GM12865 (cell line): ENCODE data around the gene C22orf31.

ENCODE experiments used
- DNase-seq: peaks from one replicate; pipeline ENCODE4 v3.0.0; 2010; ENCODE audit warnings: low read depth
- H3K4me3 ChIP-seq: 2 replicates; pipeline ENCODE4 v1.5.1; 2011; ENCODE audit warnings: mild to moderate bottlenecking, low read depth, low read length, control low read depth
- TF ChIP-seq, protein P1 (sequence below): IDR thresholded peaks from 2 replicates; pipeline ENCODE4 v1.5.1; 2011; ENCODE audit warnings: low read length, control low read depth, low read depth, inconsistent platforms; ENCODE audit not compliant: insufficient read depth; ENCODE audit errors: missing control alignments

C22orf31 gene

DNA sequence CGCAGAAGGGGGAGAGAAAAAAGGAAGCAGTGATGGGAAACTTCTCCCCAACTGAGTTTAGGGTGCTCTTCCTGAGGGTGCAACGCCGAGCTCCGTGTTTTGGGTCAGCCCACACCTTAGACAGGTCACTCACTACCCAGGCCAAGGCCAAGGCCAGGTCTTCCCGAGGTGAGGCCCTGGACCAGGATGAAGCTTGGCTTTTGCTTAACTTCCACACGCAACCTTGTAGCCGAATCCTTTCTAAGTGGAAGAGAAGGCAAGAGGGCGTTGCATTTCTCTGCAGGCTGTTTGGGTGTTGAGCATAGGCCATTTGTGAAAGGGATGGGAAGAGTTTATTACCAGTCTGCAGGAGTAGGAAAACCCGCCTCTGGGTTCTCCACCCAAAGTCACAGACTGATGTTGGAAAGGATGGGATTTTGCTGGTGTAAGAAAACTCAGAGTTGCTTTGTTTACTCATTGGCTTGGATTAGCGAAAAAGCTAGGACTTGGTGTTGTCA, 12.7 kb upstream of the C22orf31 start:
- H3K4me3 ChIP-seq = no peak overlapping the region
- DNase-seq = no peak
- TF ChIP-seq, protein P1, sequence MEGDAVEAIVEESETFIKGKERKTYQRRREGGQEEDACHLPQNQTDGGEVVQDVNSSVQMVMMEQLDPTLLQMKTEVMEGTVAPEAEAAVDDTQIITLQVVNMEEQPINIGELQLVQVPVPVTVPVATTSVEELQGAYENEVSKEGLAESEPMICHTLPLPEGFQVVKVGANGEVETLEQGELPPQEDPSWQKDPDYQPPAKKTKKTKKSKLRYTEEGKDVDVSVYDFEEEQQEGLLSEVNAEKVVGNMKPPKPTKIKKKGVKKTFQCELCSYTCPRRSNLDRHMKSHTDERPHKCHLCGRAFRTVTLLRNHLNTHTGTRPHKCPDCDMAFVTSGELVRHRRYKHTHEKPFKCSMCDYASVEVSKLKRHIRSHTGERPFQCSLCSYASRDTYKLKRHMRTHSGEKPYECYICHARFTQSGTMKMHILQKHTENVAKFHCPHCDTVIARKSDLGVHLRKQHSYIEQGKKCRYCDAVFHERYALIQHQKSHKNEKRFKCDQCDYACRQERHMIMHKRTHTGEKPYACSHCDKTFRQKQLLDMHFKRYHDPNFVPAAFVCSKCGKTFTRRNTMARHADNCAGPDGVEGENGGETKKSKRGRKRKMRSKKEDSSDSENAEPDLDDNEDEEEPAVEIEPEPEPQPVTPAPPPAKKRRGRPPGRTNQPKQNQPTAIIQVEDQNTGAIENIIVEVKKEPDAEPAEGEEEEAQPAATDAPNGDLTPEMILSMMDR = no peak

GRCh38 chr22:29073618-29074275, 12.1 kb upstream of the C22orf31 start:
- TF ChIP-seq, protein P1 = no peak
- no peak for DNase-seq
- no peak overlapping the region for H3K4me3 ChIP-seq

- no peak for DNase-seq
- H3K4me3 ChIP-seq = peak within 1 kb of the TSS; percentile 43
- TF ChIP-seq, protein P1 = no peak
These were observed 11.5 kb upstream of the C22orf31 start, which contains the start of gene KREMEN1 for GRCh38 chr22:29072979-29073617. KREMEN1 (plus strand) TSS chr22:29073035; CDS start chr22:29073131, 96 bp downstream.

DNA sequence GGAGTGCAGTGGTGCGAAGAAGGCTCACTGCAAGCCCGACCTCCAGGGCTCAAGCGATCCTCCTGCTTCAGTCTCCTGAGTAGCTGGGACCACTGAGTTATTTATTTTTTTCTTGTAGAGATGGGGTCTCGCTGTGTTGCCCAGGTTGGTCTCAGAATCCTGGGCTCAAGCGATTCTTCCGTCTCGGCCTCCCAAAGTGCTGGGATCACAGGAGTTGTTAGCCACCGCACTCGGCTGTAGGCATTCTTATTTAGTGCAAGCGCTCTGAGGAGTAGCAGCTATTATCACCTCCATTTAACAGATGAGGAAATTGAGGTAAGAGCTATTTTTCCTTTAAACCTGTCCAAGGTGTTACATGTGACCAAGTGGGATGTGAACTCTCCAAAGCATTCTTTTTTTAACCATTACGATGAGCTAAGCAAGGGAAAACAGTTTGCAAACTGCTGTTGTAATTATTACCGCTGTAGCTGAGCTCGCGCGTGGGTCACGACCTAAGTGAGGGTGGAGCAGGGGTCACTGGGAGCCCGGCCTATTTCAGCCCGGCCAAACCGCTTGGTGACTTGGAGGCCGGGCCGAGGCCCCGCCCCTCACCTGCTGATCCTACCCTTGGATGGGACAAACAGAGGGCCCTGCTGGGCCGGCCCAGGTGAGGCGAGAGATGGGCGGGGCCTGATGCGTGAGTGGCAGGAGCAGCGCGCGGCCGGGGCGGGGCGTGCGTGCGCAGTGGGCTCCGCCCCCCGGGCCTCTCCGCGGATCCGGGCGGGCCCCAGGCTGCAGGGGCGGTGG, 10.8 kb upstream of the C22orf31 start:
- TF ChIP-seq, protein P1 = no peak
- peak; percentile 86 for DNase-seq
- peak overlapping the region; percentile 38 for H3K4me3 ChIP-seq

- DNase-seq = peak; percentile 62
- peak overlapping the region; percentile 3 for H3K4me3 ChIP-seq
- TF ChIP-seq, protein P1 = no peak
These were observed 9.8 kb upstream of the C22orf31 start for GRCh38 chr22:29071261-29072045.

GRCh38 chr22:29070490-29070889, 8.9 kb upstream of the C22orf31 start:
- TF ChIP-seq, protein P1 = no peak
- DNase-seq = no peak
- H3K4me3 ChIP-seq = no peak overlapping the region
